Uterus (tissue), 2 donors: ENCODE data around the gene SCAP.

ENCODE experiments used
- POLR2A ChIP-seq, 2 donors: fragments of 450-650 bp; IDR thresholded peaks; one replicate each; pipeline ENCODE4 v1.6.1; 2016; ENCODE audit warnings: antibody characterized with exemption in 2 of 2, mild to moderate bottlenecking in 1 of 2, moderate library complexity in 1 of 2
- TF ChIP-seq, protein P1 (sequence below), 4 experiments: fragments of 200-600 bp in 2 of 4; fragments of 450-650 bp in 2 of 4; sonication (generic) in 2 of 4; IDR thresholded peaks; one replicate each; pipeline ENCODE4 v1.5.1; 2016 to 2019; ENCODE audit warnings: antibody characterized with exemption in 4 of 4, mild to moderate bottlenecking in 2 of 4, moderate library complexity in 1 of 4

DNA sequence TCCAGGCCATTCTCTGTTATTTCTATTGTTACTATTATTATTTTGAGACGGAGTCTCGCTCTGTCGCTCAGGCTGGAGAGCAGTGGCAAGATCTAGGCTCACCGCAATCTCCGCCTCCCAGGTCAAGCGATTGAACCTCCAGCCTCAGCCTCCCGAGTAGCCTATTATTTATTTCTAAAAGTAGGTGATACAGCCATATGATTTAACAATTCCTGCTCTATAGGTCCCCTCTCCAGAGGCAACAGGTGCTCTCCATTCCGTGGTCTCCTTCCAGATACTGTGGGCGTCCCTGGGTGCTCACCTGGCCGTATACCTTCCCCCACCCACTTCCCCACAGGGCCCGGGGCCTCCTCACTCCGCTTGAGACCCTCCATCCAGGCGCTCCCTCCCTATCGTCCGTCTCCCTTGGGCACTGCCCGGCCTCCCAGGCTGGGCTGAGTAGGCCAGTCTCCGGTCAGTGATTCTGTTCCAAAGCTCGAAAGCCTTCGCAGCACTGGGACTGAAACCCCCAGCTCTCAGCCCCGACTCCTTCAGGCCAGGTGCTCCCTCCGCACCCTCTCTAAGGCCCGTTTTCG, 95.6 kb downstream of the SCAP start:
- TF ChIP-seq, protein P1, sequence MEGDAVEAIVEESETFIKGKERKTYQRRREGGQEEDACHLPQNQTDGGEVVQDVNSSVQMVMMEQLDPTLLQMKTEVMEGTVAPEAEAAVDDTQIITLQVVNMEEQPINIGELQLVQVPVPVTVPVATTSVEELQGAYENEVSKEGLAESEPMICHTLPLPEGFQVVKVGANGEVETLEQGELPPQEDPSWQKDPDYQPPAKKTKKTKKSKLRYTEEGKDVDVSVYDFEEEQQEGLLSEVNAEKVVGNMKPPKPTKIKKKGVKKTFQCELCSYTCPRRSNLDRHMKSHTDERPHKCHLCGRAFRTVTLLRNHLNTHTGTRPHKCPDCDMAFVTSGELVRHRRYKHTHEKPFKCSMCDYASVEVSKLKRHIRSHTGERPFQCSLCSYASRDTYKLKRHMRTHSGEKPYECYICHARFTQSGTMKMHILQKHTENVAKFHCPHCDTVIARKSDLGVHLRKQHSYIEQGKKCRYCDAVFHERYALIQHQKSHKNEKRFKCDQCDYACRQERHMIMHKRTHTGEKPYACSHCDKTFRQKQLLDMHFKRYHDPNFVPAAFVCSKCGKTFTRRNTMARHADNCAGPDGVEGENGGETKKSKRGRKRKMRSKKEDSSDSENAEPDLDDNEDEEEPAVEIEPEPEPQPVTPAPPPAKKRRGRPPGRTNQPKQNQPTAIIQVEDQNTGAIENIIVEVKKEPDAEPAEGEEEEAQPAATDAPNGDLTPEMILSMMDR (IDR thresholded peaks at IDR 0.05): no peak
- TF ChIP-seq POLR2A (IDR thresholded peaks at IDR 0.05): no peak
